Thoracic aorta (tissue), 2 donors: ENCODE measurements around the gene ZBTB17. TPM values are rescaled to one million over a fixed set of nuclear protein-coding genes. Genes with fewer than 3 reads are reported as not detected.

ENCODE experiments used
- ATAC-seq: fragments of 150-250 bp; one replicate; pipeline ENCODE4 v1.8.0; 2017; ENCODE audit warnings: low read depth; ENCODE audit not compliant: insufficient number of reproducible peaks, low FRiP score
- DNase-seq: peaks from one replicate; pipeline ENCODE4 v3.0.0-alpha.2; 2020; ENCODE audit warnings: low spot score
- H3K27ac ChIP-seq, 2 donors: fragments of 200-600 bp; sonication (generic); 1 replicate in 1 of 2; 2 replicates in 1 of 2; pipeline ENCODE4 v1.5.1; 2016; ENCODE audit warnings: mild to moderate bottlenecking in 2 of 2, moderate library complexity in 2 of 2
- H3K27me3 ChIP-seq: fragments of 200-600 bp; sonication (generic); replicated peaks from 2 replicates; pipeline ENCODE4 v1.6.0; 2016; ENCODE audit warnings: mild to moderate bottlenecking; ENCODE audit not compliant: insufficient read depth
- H3K36me3 ChIP-seq: fragments of 200-600 bp; sonication (generic); one replicate; pipeline ENCODE4 v1.5.1; 2016
- H3K4me1 ChIP-seq, 2 donors: fragments of 200-600 bp; sonication (generic); 1 replicate in 1 of 2; 2 replicates in 1 of 2; pipeline versions ENCODE4 v1.5.1 to v1.6.0; 2016; ENCODE audit warnings: low read depth in 2 of 2, mild to moderate bottlenecking in 1 of 2; ENCODE audit not compliant: control insufficient read depth in 1 of 2
- H3K4me3 ChIP-seq: fragments of 200-600 bp; sonication (generic); 2 replicates; pipeline ENCODE4 v1.5.1; 2016; ENCODE audit warnings: mild to moderate bottlenecking
- H3K9me3 ChIP-seq: fragments of 200-600 bp; sonication (generic); 2 replicates; pipeline ENCODE4 v1.5.1; 2016
- CTCF ChIP-seq: fragments of 200-600 bp; sonication (generic); IDR thresholded peaks from one replicate; pipeline ENCODE4 v1.5.1; 2019; ENCODE audit warnings: antibody characterized with exemption
- total RNA-seq, 2 donors: library from RNA; depleted of rRNA; stranded (reverse); fragments of >200 nt; gene quantifications; one replicate each; pipeline versions ENCODE4 v1.1.0 to v1.2.3, GENCODE V29; 2016

ZBTB17 gene
- total RNA-seq, 2 donors from 2014 or later: 42.9 to 46.5 TPM

DNA sequence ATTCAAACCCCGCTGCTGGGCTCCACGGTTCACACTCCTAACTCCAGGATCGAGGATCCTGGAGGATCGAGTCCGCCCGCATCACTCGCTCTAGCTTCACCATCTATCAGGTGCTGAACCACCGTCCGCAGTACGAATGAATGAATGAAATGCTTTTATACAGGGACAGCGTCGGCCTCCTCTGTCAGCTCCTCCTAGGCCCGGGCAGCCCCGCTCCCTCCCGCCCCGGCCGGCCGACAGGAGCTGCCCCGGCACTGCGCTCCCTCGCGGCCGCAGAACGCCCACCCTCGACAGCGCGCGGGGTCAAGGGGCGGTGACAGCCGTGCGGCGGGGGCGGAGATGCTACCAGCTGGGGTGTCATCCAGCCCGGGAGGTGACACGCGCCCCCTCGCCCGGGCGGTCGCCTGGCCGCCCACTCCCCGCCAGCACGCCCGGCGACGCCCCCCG, 520 bp downstream of the ZBTB17 start:
- Histone ChIP-seq H3K9me3 (no peaks in the 10 kb centered on the region), H3K4me1 (peaks cover 10 to 18% of the 10 kb centered on the region in 2 donors), H3K4me3 (peak overlapping the region; percentile 96), H3K27me3 (no peaks in the 10 kb centered on the region), H3K27ac (peak overlapping the region; percentile 57 to 58), H3K36me3 (peaks cover 11% of the 10 kb centered on the region)
- TF ChIP-seq CTCF: no peak
- ATAC-seq (no peak), DNase-seq (peak; percentile 23)

GRCh38 chr1:15974855-15975254, 1.0 kb downstream of the ZBTB17 start:
- no peak overlapping the region for H3K27ac ChIP-seq
- TF ChIP-seq CTCF: no peak
- H3K4me3 ChIP-seq: peak overlapping the region; percentile 96

GRCh38 chr1:15973772-15974171, 2.1 kb downstream of the ZBTB17 start:
- DNase-seq (no peak), ATAC-seq (no peak)
- Histone ChIP-seq H3K9me3 (no peaks in the 10 kb centered on the region), H3K4me3 (no peak overlapping the region), H3K4me1 (peaks cover 10 to 18% of the 10 kb centered on the region in 2 donors), H3K27ac (no peak overlapping the region), H3K36me3 (peaks cover 11% of the 10 kb centered on the region), H3K27me3 (no peaks in the 10 kb centered on the region)
- no peak for TF ChIP-seq CTCF

More at GRCh38 chr1:15974855-15975254, 1.0 kb downstream of the ZBTB17 start:
- Histone ChIP-seq H3K9me3 (no peaks in the 10 kb centered on the region), H3K36me3 (peaks cover 11% of the 10 kb centered on the region), H3K4me1 (peaks cover 10 to 18% of the 10 kb centered on the region in 2 donors), H3K27me3 (no peaks in the 10 kb centered on the region)
- DNase-seq: no peak
- no peak for ATAC-seq

DNA sequence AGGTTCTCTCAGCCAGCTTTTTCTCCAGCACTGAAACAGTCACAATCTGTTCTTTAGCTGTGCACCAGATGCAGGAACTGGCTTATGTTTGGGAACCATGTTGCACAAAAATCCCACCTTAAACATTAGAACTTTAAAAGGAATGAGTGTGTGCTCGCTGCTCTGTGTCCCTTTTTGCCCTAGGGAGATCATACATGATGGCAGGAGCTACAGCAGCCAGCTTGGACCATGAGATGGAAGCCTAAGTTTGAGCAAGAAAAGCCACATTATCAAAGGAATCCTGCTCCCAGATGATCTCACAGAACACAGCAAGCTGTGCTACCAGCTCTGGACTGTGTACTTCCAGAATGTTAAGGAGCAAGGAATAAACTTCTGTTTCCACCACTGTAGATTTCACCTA, 3.5 kb downstream of the ZBTB17 start:
- no peaks in the 10 kb centered on the region for H3K27me3 ChIP-seq
- no peak for ATAC-seq
- H3K9me3 ChIP-seq: no peaks in the 10 kb centered on the region
- no peak overlapping the region for H3K27ac ChIP-seq
- no peak for TF ChIP-seq CTCF
- H3K4me1 ChIP-seq: peaks cover 10 to 18% of the 10 kb centered on the region in 2 donors
- no peak for DNase-seq
- peaks cover 11% of the 10 kb centered on the region for H3K36me3 ChIP-seq
- no peak overlapping the region for H3K4me3 ChIP-seq

DNA sequence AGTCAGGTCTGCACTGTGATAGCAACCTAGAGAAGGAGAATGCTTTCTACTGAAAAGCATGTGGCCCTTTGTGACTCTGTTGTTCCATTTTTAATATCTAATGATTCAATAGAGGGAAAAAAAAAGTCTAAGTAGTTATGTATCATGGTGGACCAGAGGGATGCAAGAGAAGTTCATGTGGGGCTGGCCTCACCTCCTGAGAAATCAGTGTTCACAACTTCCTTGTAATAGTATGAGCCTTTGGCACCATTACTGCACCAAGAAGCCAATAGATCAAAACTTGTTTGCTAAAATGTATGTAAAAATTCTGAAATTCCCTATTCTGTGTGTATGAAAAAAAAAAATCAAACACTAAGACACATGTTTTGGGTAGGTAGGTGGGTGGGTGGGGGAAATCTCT, 5.0 kb downstream of the ZBTB17 start:
- ATAC-seq: no peak

More for the DNA sequence above, 5.0 kb downstream of the ZBTB17 start:
- H3K36me3 ChIP-seq: peaks cover 11% of the 10 kb centered on the region
- no peaks in the 10 kb centered on the region for H3K9me3 ChIP-seq
- TF ChIP-seq CTCF: no peak
- no peak overlapping the region for H3K4me3 ChIP-seq
- no peak overlapping the region for H3K27ac ChIP-seq
- peaks cover 15 to 26% of the 10 kb centered on the region in 2 donors for H3K4me1 ChIP-seq
- no peaks in the 10 kb centered on the region for H3K27me3 ChIP-seq
- DNase-seq: no peak
